ENCODE measurements around the gene MYL10. TPM values are rescaled to one million over a fixed set of nuclear protein-coding genes. Genes with fewer than 3 reads are reported as not detected.

Gene MYL10
- polyA plus RNA-seq, 2 of the 4 experiments (the other 2 are of a cell fraction), result not detected

DNA sequence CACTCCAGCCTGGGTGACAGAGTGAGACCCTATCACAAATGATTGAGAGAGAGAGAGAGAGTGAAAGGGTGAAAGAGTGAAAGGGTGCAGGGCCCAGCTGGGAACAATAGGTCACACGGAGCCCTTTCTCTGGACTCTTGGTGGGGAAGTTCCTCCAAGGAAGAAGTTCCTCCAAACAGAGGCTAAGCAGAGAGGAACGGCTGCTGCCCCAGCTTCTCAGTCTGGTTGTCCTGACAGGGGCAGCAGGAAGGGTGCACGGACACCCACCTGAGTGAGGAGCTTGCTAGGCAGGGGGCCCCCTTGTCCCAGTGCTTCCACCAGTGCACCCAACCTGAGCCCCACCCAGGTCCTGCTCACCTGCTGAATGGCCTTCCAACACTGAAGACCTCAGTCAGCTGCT, 38.8 kb upstream of the MYL10 start:
- Histone ChIP-seq H3K4me1 (no peaks in the 10 kb centered on the region), H3K4me2 (no peak overlapping the region), H3K9me3 (no peaks in the 10 kb centered on the region), H3K27ac (no peak overlapping the region), H3K4me3 (no peak overlapping the region)
- DNase-seq (ENCODE audit: low read depth in 1 of 2, low spot score in 1 of 2), result no peak
- TF ChIP-seq FOXS1 (CRISPR knock-in tag; IDR thresholded peaks at IDR 0.05), result no peak
- TF ChIP-seq KDM5A (IDR thresholded peaks at IDR 0.05), result no peak
- no peak for TF ChIP-seq HOXA7 (CRISPR knock-in tag; IDR thresholded peaks at IDR 0.05)
- no peak for TF ChIP-seq FOSL2 (IDR thresholded peaks at IDR 0.05)
- no peak for TF ChIP-seq FOSL2 (CRISPR knock-in tag; IDR thresholded peaks at IDR 0.05)
- no peak for TF ChIP-seq TP53 (CRISPR knock-in tag; IDR thresholded peaks at IDR 0.05)
- TF ChIP-seq, protein P1, sequence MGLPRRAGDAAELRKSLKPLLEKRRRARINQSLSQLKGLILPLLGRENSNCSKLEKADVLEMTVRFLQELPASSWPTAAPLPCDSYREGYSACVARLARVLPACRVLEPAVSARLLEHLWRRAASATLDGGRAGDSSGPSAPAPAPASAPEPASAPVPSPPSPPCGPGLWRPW (IDR thresholded peaks at IDR 0.05), result no peak
- TF ChIP-seq, protein P2, sequence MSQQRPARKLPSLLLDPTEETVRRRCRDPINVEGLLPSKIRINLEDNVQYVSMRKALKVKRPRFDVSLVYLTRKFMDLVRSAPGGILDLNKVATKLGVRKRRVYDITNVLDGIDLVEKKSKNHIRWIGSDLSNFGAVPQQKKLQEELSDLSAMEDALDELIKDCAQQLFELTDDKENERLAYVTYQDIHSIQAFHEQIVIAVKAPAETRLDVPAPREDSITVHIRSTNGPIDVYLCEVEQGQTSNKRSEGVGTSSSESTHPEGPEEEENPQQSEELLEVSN (IDR thresholded peaks at IDR 0.05; ENCODE audit: borderline replicate concordance, low read depth), result no peak
- TF ChIP-seq, protein P3, sequence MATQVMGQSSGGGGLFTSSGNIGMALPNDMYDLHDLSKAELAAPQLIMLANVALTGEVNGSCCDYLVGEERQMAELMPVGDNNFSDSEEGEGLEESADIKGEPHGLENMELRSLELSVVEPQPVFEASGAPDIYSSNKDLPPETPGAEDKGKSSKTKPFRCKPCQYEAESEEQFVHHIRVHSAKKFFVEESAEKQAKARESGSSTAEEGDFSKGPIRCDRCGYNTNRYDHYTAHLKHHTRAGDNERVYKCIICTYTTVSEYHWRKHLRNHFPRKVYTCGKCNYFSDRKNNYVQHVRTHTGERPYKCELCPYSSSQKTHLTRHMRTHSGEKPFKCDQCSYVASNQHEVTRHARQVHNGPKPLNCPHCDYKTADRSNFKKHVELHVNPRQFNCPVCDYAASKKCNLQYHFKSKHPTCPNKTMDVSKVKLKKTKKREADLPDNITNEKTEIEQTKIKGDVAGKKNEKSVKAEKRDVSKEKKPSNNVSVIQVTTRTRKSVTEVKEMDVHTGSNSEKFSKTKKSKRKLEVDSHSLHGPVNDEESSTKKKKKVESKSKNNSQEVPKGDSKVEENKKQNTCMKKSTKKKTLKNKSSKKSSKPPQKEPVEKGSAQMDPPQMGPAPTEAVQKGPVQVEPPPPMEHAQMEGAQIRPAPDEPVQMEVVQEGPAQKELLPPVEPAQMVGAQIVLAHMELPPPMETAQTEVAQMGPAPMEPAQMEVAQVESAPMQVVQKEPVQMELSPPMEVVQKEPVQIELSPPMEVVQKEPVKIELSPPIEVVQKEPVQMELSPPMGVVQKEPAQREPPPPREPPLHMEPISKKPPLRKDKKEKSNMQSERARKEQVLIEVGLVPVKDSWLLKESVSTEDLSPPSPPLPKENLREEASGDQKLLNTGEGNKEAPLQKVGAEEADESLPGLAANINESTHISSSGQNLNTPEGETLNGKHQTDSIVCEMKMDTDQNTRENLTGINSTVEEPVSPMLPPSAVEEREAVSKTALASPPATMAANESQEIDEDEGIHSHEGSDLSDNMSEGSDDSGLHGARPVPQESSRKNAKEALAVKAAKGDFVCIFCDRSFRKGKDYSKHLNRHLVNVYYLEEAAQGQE (IDR thresholded peaks at IDR 0.05), result no peak
- no peak for TF ChIP-seq HOXB5 (CRISPR knock-in tag; IDR thresholded peaks at IDR 0.05)
- TF ChIP-seq ZFP36 (IDR thresholded peaks at IDR 0.05; ENCODE audit: borderline replicate concordance, partially characterized antibody), result no peak
- TF ChIP-seq CBX8 (IDR thresholded peaks at IDR 0.05), result no peak
- TF ChIP-seq TFCP2L1 (CRISPR knock-in tag; IDR thresholded peaks at IDR 0.05), result no peak
- TF ChIP-seq HDAC2 (IDR thresholded peaks at IDR 0.05), result no peak
- ChIA-PET CTCF (interaction anchor here (1.4 to 1.8 kb wide), 3 partner anchors 13 to 126 kb away, joined by 4 to 5 read pairs (median 4); no protein-coding TSS in a partner anchor), POLR2A (no interaction called here)
- 61% methylated on average over 3 of the region's 3 CpGs for WGBS (ENCODE audit: missing lambda C conversion rate)
- no peak for ATAC-seq
- no peak for FAIRE-seq

DNA sequence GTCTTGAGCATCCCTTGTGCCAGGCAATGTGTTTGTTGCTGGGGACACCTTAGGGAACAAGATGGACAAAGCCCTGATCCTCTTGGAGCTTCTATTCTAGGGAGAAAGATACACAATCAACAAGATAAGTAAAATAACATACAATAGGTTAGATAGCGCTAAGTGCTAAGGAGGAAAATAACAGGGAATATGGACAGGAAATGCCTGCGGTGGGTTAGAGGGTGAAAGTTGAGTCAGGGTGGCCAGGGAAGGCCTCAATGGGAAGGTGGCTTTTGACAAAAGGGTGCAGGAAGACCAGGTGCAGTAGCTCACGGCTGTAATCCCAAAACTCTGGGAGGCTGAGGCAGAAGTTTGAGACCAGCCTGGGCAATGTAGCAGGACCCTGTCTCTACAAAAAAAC, 38.3 kb upstream of the MYL10 start:
- no peak for TF ChIP-seq MYC (IDR thresholded peaks at IDR 0.05; ENCODE audit: borderline replicate concordance, low read length)
- no peak for TF ChIP-seq CEBPB (IDR thresholded peaks at IDR 0.05)
- TF ChIP-seq RFX5 (IDR thresholded peaks at IDR 0.05), result no peak
- TF ChIP-seq PHF8 (IDR thresholded peaks at IDR 0.05; ENCODE audit: borderline replicate concordance, low read depth), result no peak
- no peak for TF ChIP-seq RCOR1 (IDR thresholded peaks at IDR 0.05; ENCODE audit: low read depth, low read length)
- no peak for TF ChIP-seq CBX8 (IDR thresholded peaks at IDR 0.05)
- TF ChIP-seq, protein P4, sequence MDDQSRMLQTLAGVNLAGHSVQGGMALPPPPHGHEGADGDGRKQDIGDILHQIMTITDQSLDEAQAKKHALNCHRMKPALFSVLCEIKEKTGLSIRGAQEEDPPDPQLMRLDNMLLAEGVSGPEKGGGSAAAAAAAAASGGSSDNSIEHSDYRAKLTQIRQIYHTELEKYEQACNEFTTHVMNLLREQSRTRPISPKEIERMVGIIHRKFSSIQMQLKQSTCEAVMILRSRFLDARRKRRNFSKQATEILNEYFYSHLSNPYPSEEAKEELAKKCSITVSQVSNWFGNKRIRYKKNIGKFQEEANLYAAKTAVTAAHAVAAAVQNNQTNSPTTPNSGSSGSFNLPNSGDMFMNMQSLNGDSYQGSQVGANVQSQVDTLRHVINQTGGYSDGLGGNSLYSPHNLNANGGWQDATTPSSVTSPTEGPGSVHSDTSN (IDR thresholded peaks at IDR 0.05), result no peak
- no peak for TF ChIP-seq POLR2AphosphoS2 (conservative IDR thresholded peaks at IDR 0.05; ENCODE audit: low read length)
- TF ChIP-seq RAD21 (conservative IDR thresholded peaks at IDR 0.05 in 1 of 2, IDR thresholded peaks at IDR 0.05 in 1 of 2), result no peak
- no peak for TF ChIP-seq ZFP36 (IDR thresholded peaks at IDR 0.05; ENCODE audit: borderline replicate concordance, partially characterized antibody)
- no peak for TF ChIP-seq FOXS1 (CRISPR knock-in tag; IDR thresholded peaks at IDR 0.05)
- TF ChIP-seq CHD2 (IDR thresholded peaks at IDR 0.05; ENCODE audit: low read length, partially characterized antibody), result no peak
- no peak for TF ChIP-seq ESRRA (IDR thresholded peaks at IDR 0.05; ENCODE audit: borderline replicate concordance, low read length)
- DNase-seq (ENCODE audit: low read depth in 1 of 2, low spot score in 1 of 2) (no peak), ATAC-seq (no peak), FAIRE-seq (no peak)
- Histone ChIP-seq H3K27ac (no peak overlapping the region), H3K9me3 (0 out of 3 replicates have a peak, but pooled peaks cover 4% of the 10 kb centered on the region), H3K4me2 (no peak overlapping the region), H3K4me3 (no peak overlapping the region), H3K4me1 (no peaks in the 10 kb centered on the region)
- POLR2A ChIA-PET, result no interaction called here
- 88% methylated on average over 3 of the region's 3 CpGs for WGBS (ENCODE audit: missing lambda C conversion rate)
- CTCF ChIA-PET, result interaction anchor here (0.9 to 1.8 kb wide), 4 partner anchors 12 to 125 kb away, joined by 3 to 5 read pairs (median 4); no protein-coding TSS in a partner anchor

Measured in A549 (cell line).